Activated T-helper 1 cell treated with anti-CD3 and anti-CD28 coated beads, Interleukin-12 subunit alpha, Interleukin-12 subunit beta, Interleukin-2, Interleukin-4 antibody, amounts not matched to agents 30 ng/mL and 10 ng/mL and 1 ng/mL, durations not matched to agents 14 hours and 24 hours and 36 hours (primary cell): Measurements from ENCODE around the gene INPP5E. TPM values are rescaled to one million over a fixed set of nuclear protein-coding genes. Genes with fewer than 3 reads are reported as not detected.
A peak's percentile ranks its signal among the peaks of the same experiment; 100 is the strongest.

ENCODE experiments used
- DNase-seq: peaks from one replicate; pipeline ENCODE4 v3.0.0; 2021; ENCODE audit warnings: low spot score
- H3K27ac Mint-ChIP-seq: one replicate; pipeline ENCODE4 v1.8.0; 2021; ENCODE audit warnings: mild to moderate bottlenecking, mixed read lengths
- H3K27me3 Mint-ChIP-seq: one replicate; pipeline ENCODE4 v1.8.0; 2022; ENCODE audit warnings: mild to moderate bottlenecking, moderate library complexity, mixed read lengths; ENCODE audit not compliant: insufficient read depth
- H3K36me3 Mint-ChIP-seq: one replicate; pipeline ENCODE4 v1.8.0; 2021; ENCODE audit warnings: low read depth, mixed read lengths
- H3K4me1 Mint-ChIP-seq: one replicate; pipeline ENCODE4 v1.8.0; 2021; ENCODE audit warnings: low read depth, mixed read lengths
- H3K4me3 Mint-ChIP-seq: one replicate; pipeline ENCODE4 v1.8.0; 2021; ENCODE audit warnings: mild to moderate bottlenecking, moderate library complexity, mixed read lengths
- H3K9me3 Mint-ChIP-seq: one replicate; pipeline ENCODE4 v1.8.0; 2021; ENCODE audit warnings: mixed read lengths
- intact Hi-C: fragments of 100-400 bp; cut with micrococcal nuclease; formaldehyde crosslinking; loops from one replicate; pipeline ENCODE4 v1.15.1; 2024
- total RNA-seq: library from RNA; stranded (reverse); gene quantifications from 2 replicates; pipeline ENCODE4 v1.2.3, GENCODE V29; 2022

The INPP5E gene
- total RNA-seq, 1 donor from 2014 or later, result 20.0 TPM

GRCh38 chr9:136400038-136400834 lies 39.4 kb downstream of the INPP5E start, which contains the start of gene SNAPC4:
Gene SNAPC4, minus strand, starts transcription at chr9:136400170. Its CDS starts 1,742 bp downstream, at chr9:136398428.
- Mint-ChIP-seq H3K4me3 (peak within 1 kb of the TSS; percentile 91), H3K9me3 (no peaks in the 10 kb centered on the region), H3K4me1 (peaks cover 40% of the 10 kb centered on the region), H3K36me3 (peaks cover 48% of the 10 kb centered on the region), H3K27ac (peak within 1 kb of the TSS; percentile 76), H3K27me3 (no peaks in the 10 kb centered on the region)
- intact Hi-C loops, result loop anchor here (1.0 to 5.0 kb wide), 8 partner anchors 10 to 493 kb away; partner anchors contain the start of genes CAMSAP1, DNLZ, ENTR1 and PMPCA
- DNase-seq, result peak; percentile 86

GRCh38 chr9:136399176-136400037 lies 40.2 kb downstream of the INPP5E start:
- H3K27ac Mint-ChIP-seq, result peak overlapping the region; percentile 76
- intact Hi-C loops, result loop anchor here (1.0 to 5.0 kb wide), 9 partner anchors 11 to 492 kb away; partner anchors contain the start of genes CAMSAP1, DNLZ, ENTR1 and PMPCA
- peak; percentile 26 for DNase-seq
- peak overlapping the region; percentile 91 for H3K4me3 Mint-ChIP-seq
- peaks cover 42% of the 10 kb centered on the region for H3K36me3 Mint-ChIP-seq
- H3K9me3 Mint-ChIP-seq, result no peaks in the 10 kb centered on the region
- peaks cover 31% of the 10 kb centered on the region for H3K4me1 Mint-ChIP-seq
- H3K27me3 Mint-ChIP-seq, result no peaks in the 10 kb centered on the region

GRCh38 chr9:136398286-136398685 lies 41.4 kb downstream of the INPP5E start:
- Mint-ChIP-seq H3K27ac (no peak overlapping the region), H3K9me3 (no peaks in the 10 kb centered on the region), H3K4me3 (peak overlapping the region; percentile 91), H3K4me1 (peaks cover 20% of the 10 kb centered on the region), H3K27me3 (no peaks in the 10 kb centered on the region), H3K36me3 (peaks cover 33% of the 10 kb centered on the region)
- DNase-seq, result no peak
- intact Hi-C loops, result no loop called here

- H3K27ac Mint-ChIP-seq, result no peak overlapping the region
- no peak overlapping the region for H3K4me3 Mint-ChIP-seq
- no peak for DNase-seq
- H3K9me3 Mint-ChIP-seq, result no peaks in the 10 kb centered on the region
- intact Hi-C loops, result no loop called here
- H3K27me3 Mint-ChIP-seq, result no peaks in the 10 kb centered on the region
- H3K36me3 Mint-ChIP-seq, result peaks cover 31% of the 10 kb centered on the region
- peaks cover 18% of the 10 kb centered on the region for H3K4me1 Mint-ChIP-seq
Observed at GRCh38 chr9:136397643-136398042, 42.0 kb downstream of the INPP5E start.

GRCh38 chr9:136396219-136396515 lies 43.5 kb downstream of the INPP5E start:
- H3K36me3 Mint-ChIP-seq, result peaks cover 30% of the 10 kb centered on the region
- intact Hi-C loops, result no loop called here
- H3K27me3 Mint-ChIP-seq, result no peaks in the 10 kb centered on the region
- H3K9me3 Mint-ChIP-seq, result no peaks in the 10 kb centered on the region
- H3K4me1 Mint-ChIP-seq, result peaks cover 13% of the 10 kb centered on the region
- no peak overlapping the region for H3K27ac Mint-ChIP-seq
- H3K4me3 Mint-ChIP-seq, result no peak overlapping the region
- DNase-seq, result no peak

GRCh38 chr9:136395345-136396218 lies 44.1 kb downstream of the INPP5E start:
- Mint-ChIP-seq H3K9me3 (no peaks in the 10 kb centered on the region), H3K27me3 (no peaks in the 10 kb centered on the region), H3K36me3 (peaks cover 31% of the 10 kb centered on the region), H3K27ac (no peak overlapping the region), H3K4me3 (no peak overlapping the region), H3K4me1 (peaks cover 13% of the 10 kb centered on the region)
- intact Hi-C loops, result no loop called here
- no peak for DNase-seq

GRCh38 chr9:136395020-136395340 lies 44.7 kb downstream of the INPP5E start:
- H3K36me3 Mint-ChIP-seq, result peaks cover 32% of the 10 kb centered on the region
- intact Hi-C loops, result no loop called here
- no peak overlapping the region for H3K4me3 Mint-ChIP-seq
- H3K27ac Mint-ChIP-seq, result no peak overlapping the region
- peaks cover 13% of the 10 kb centered on the region for H3K4me1 Mint-ChIP-seq
- no peak for DNase-seq
- H3K27me3 Mint-ChIP-seq, result no peaks in the 10 kb centered on the region
- H3K9me3 Mint-ChIP-seq, result no peaks in the 10 kb centered on the region

- Mint-ChIP-seq H3K9me3 (no peaks in the 10 kb centered on the region), H3K27me3 (no peaks in the 10 kb centered on the region), H3K27ac (no peak overlapping the region), H3K36me3 (peaks cover 35% of the 10 kb centered on the region), H3K4me1 (peaks cover 13% of the 10 kb centered on the region), H3K4me3 (no peak overlapping the region)
- intact Hi-C loops, result no loop called here
- no peak for DNase-seq
Observed at GRCh38 chr9:136394312-136395019, 45.2 kb downstream of the INPP5E start.

- Mint-ChIP-seq H3K4me3 (no peak overlapping the region), H3K4me1 (peaks cover 4% of the 10 kb centered on the region), H3K9me3 (no peaks in the 10 kb centered on the region), H3K27me3 (no peaks in the 10 kb centered on the region), H3K36me3 (peaks cover 33% of the 10 kb centered on the region), H3K27ac (no peak overlapping the region)
- DNase-seq, result no peak
- intact Hi-C loops, result no loop called here
Observed at GRCh38 chr9:136393531-136393930, 46.1 kb downstream of the INPP5E start.

- no peak overlapping the region for H3K4me3 Mint-ChIP-seq
- no peaks in the 10 kb centered on the region for H3K4me1 Mint-ChIP-seq
- H3K9me3 Mint-ChIP-seq, result no peaks in the 10 kb centered on the region
- DNase-seq, result no peak
- peaks cover 33% of the 10 kb centered on the region for H3K36me3 Mint-ChIP-seq
- H3K27me3 Mint-ChIP-seq, result no peaks in the 10 kb centered on the region
- H3K27ac Mint-ChIP-seq, result no peak overlapping the region
- intact Hi-C loops, result no loop called here
Observed at GRCh38 chr9:136392538-136393449, 46.9 kb downstream of the INPP5E start.

GRCh38 chr9:136391737-136392537 lies 47.7 kb downstream of the INPP5E start:
- peaks cover 36% of the 10 kb centered on the region for H3K36me3 Mint-ChIP-seq
- intact Hi-C loops, result no loop called here
- DNase-seq, result no peak
- no peaks in the 10 kb centered on the region for H3K27me3 Mint-ChIP-seq
- H3K4me1 Mint-ChIP-seq, result no peaks in the 10 kb centered on the region
- no peaks in the 10 kb centered on the region for H3K9me3 Mint-ChIP-seq
- H3K4me3 Mint-ChIP-seq, result no peak overlapping the region
- H3K27ac Mint-ChIP-seq, result no peak overlapping the region
